ENCODE measurements around the gene CDC42.

CDC42 gene

GRCh38 chr1:22039594-22040285 is 12.8 kb upstream of the CDC42 start:
- FAIRE-seq (peak; percentile 99), DNase-seq (ENCODE audit: insufficient read length, low spot score) (peak; percentile 66)
- peak; percentile 75 for TF ChIP-seq SPI1 (IDR thresholded peaks at IDR 0.05; ENCODE audit: low read depth, low read length)
- no peak for TF ChIP-seq POU2F2 (IDR thresholded peaks at IDR 0.05; ENCODE audit: low read depth, low read length)
- peak; percentile 60; the same call in 1 of the 2 replicates for TF ChIP-seq POLR2AphosphoS5 (IDR thresholded peaks at IDR 0.05; ENCODE audit: low read depth, low read length)
- no peak for TF ChIP-seq PAX5 (IDR thresholded peaks at IDR 0.05; ENCODE audit: insufficient read depth, low read length, severe bottlenecking)
- TF ChIP-seq POLR2A (IDR thresholded peaks at IDR 0.05; ENCODE audit: low read depth, low read length) = peak; percentile 60; the same call in 1 of the 2 replicates
- no peak for TF ChIP-seq TAF1 (IDR thresholded peaks at IDR 0.05; ENCODE audit: low read depth, low read length)

DNA sequence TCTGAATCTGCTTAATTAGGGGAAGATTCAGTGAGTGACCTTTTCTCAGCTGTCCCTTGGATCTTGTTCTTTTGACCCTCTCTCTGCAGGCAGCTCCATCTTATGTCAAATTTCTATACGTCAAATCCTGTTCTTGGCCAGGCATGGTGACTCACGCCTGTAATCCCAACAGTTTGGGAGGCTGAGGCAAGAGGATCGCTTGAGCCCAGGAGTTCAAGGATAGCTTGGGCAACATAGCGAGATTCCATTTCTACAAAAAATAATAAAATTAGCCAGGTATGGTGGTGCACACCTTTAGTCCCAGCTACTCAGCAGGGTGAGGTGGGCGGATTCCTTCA is 12.3 kb upstream of the CDC42 start:
- TF ChIP-seq PAX5 (IDR thresholded peaks at IDR 0.05; ENCODE audit: insufficient read depth, low read length, severe bottlenecking) = no peak
- no peak for FAIRE-seq
- DNase-seq (ENCODE audit: insufficient read length, low spot score) = no peak

- TF ChIP-seq POU2F2 (IDR thresholded peaks at IDR 0.05; ENCODE audit: low read depth, low read length) (no peak), PAX5 (IDR thresholded peaks at IDR 0.05; ENCODE audit: insufficient read depth, low read length, severe bottlenecking) (no peak), SPI1 (IDR thresholded peaks at IDR 0.05; ENCODE audit: low read depth, low read length) (no peak), POLR2A (IDR thresholded peaks at IDR 0.05; ENCODE audit: low read depth, low read length) (no peak), TAF1 (IDR thresholded peaks at IDR 0.05; ENCODE audit: low read depth, low read length) (no peak), POLR2AphosphoS5 (IDR thresholded peaks at IDR 0.05; ENCODE audit: low read depth, low read length) (no peak)
- FAIRE-seq = no peak
- DNase-seq (ENCODE audit: insufficient read length, low spot score) = no peak
These were observed 11.0 kb upstream of the CDC42 start for GRCh38 chr1:22041505-22041904.

- FAIRE-seq = no peak
- DNase-seq (ENCODE audit: insufficient read length, low spot score) = no peak
- no peak for TF ChIP-seq POLR2AphosphoS5 (IDR thresholded peaks at IDR 0.05; ENCODE audit: low read depth, low read length)
- TF ChIP-seq TAF1 (IDR thresholded peaks at IDR 0.05; ENCODE audit: low read depth, low read length) = no peak
- no peak for TF ChIP-seq SPI1 (IDR thresholded peaks at IDR 0.05; ENCODE audit: low read depth, low read length)
- TF ChIP-seq PAX5 (IDR thresholded peaks at IDR 0.05; ENCODE audit: insufficient read depth, low read length, severe bottlenecking) = no peak
These were observed 9.2 kb upstream of the CDC42 start for GRCh38 chr1:22043198-22043769.

DNA sequence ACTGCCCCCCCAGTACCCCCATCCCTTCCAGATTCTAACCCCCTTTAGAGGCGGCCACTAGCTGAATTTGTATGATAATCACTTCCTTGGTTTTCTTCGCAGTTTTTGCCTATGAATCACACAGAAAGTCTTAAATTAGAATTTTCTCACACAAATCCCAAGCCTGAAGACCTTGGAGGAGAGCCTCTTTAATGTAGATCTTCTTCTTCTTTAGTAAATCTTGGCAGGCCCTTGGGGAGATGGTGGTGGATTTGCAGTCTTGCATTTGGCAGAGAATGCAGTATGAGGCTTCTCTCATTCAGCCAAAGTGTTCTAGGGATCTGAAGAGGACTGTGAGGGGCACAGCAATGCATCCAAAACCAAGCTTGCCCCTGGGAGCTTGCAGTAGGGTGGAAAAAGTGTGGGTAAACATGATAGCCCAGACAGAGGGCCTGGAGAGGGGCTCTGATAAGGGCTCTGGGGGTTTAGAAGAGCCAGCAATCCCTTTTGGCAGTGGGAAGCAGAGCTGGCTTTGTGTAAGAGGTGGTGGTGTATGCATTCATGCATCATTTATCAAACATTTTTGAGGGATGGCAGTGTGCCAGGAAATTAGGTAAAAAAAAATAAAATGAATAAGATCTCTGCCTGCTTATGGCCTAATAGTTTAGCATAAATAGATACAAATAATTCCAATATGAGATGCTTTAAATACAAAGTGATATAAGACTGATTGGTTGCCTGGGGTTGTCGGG is 7.7 kb upstream of the CDC42 start:
- DNase-seq (ENCODE audit: insufficient read length, low spot score) (no peak), FAIRE-seq (no peak)
- TF ChIP-seq PAX5 (IDR thresholded peaks at IDR 0.05; ENCODE audit: insufficient read depth, low read length, severe bottlenecking) = no peak

DNA sequence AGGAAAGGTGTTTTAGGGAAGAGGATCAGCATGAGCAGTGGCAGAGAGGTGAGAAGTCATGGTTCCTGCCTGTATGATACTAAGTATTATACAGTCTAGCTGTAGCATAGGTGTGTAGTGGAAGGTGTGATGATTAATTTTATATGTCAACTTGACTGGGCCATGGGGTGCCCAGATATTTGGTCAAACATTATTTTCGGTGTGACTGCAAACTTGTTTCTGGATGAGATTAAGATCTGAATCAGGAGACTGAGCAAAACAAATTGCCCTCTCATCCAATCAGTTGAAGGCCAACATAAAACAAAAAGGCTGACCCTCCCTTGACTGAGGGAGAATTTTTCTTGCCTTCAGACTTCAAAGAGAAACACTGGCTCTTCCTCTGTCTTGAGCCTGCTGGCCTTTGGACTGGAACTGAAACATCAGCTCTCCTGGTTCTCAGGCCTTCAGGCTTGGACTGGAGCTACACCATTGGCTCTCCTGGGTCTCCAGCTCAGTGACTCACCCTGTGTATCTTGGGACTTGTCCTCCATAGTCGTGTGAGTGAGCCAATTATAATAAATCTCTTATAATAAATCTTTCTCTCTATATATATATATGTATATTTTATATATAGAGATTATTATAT is 6.8 kb upstream of the CDC42 start:
- DNase-seq (ENCODE audit: insufficient read length, low spot score) = no peak
- no peak for TF ChIP-seq POLR2AphosphoS5 (IDR thresholded peaks at IDR 0.05; ENCODE audit: low read depth, low read length)
- no peak for TF ChIP-seq TAF1 (IDR thresholded peaks at IDR 0.05; ENCODE audit: low read depth, low read length)
- TF ChIP-seq POLR2A (IDR thresholded peaks at IDR 0.05; ENCODE audit: low read depth, low read length) = no peak
- TF ChIP-seq POU2F2 (IDR thresholded peaks at IDR 0.05; ENCODE audit: low read depth, low read length) = no peak
- no peak for TF ChIP-seq SPI1 (IDR thresholded peaks at IDR 0.05; ENCODE audit: low read depth, low read length)
- no peak for TF ChIP-seq PAX5 (IDR thresholded peaks at IDR 0.05; ENCODE audit: insufficient read depth, low read length, severe bottlenecking)

GRCh38 chr1:22048351-22049192 is 3.9 kb upstream of the CDC42 start:
- no peak for TF ChIP-seq TAF1 (IDR thresholded peaks at IDR 0.05; ENCODE audit: low read depth, low read length)
- TF ChIP-seq SPI1 (IDR thresholded peaks at IDR 0.05; ENCODE audit: low read depth, low read length) = no peak
- TF ChIP-seq POLR2AphosphoS5 (IDR thresholded peaks at IDR 0.05; ENCODE audit: low read depth, low read length) = no peak
- no peak for TF ChIP-seq POLR2A (IDR thresholded peaks at IDR 0.05; ENCODE audit: low read depth, low read length)
- FAIRE-seq = peak; percentile 91
- no peak for DNase-seq (ENCODE audit: insufficient read length, low spot score)

More for the DNA sequence above, 6.8 kb upstream of the CDC42 start:
- peak; percentile 47 for FAIRE-seq

GRCh38 chr1:22050330-22050729 is 2.2 kb upstream of the CDC42 start:
- no peak for FAIRE-seq
- DNase-seq (ENCODE audit: insufficient read length, low spot score) = no peak

GRCh38 chr1:22051607-22052114 is 848 bp upstream of the CDC42 start:
- no peak for DNase-seq (ENCODE audit: insufficient read length, low spot score)
- FAIRE-seq = no peak
- no peak for TF ChIP-seq TAF1 (IDR thresholded peaks at IDR 0.05; ENCODE audit: low read depth, low read length)
- no peak for TF ChIP-seq SPI1 (IDR thresholded peaks at IDR 0.05; ENCODE audit: low read depth, low read length)
- no peak for TF ChIP-seq PAX5 (IDR thresholded peaks at IDR 0.05; ENCODE audit: insufficient read depth, low read length, severe bottlenecking)
- TF ChIP-seq POU2F2 (IDR thresholded peaks at IDR 0.05; ENCODE audit: low read depth, low read length) = no peak
- no peak for TF ChIP-seq POLR2A (IDR thresholded peaks at IDR 0.05; ENCODE audit: low read depth, low read length)
- TF ChIP-seq POLR2AphosphoS5 (IDR thresholded peaks at IDR 0.05; ENCODE audit: low read depth, low read length) = no peak

More at GRCh38 chr1:22050330-22050729, 2.2 kb upstream of the CDC42 start:
- TF ChIP-seq SPI1 (IDR thresholded peaks at IDR 0.05; ENCODE audit: low read depth, low read length) (no peak), POLR2AphosphoS5 (IDR thresholded peaks at IDR 0.05; ENCODE audit: low read depth, low read length) (no peak), POU2F2 (IDR thresholded peaks at IDR 0.05; ENCODE audit: low read depth, low read length) (no peak), PAX5 (IDR thresholded peaks at IDR 0.05; ENCODE audit: insufficient read depth, low read length, severe bottlenecking) (no peak), TAF1 (IDR thresholded peaks at IDR 0.05; ENCODE audit: low read depth, low read length) (no peak), POLR2A (IDR thresholded peaks at IDR 0.05; ENCODE audit: low read depth, low read length) (no peak)
